GM23338 (cell line): Measurements from ENCODE around the gene APBA1. TPM values are rescaled to one million over a fixed set of nuclear protein-coding genes. Genes with fewer than 3 reads are reported as not detected.

ENCODE experiments used
- ATAC-seq: fragments of 200-7000 bp; cut with Tn5 transposase; 3 replicates; pipeline ENCODE4 v1.9.1; 2020
- DNase-seq: peaks from one replicate; pipeline ENCODE4 v3.0.0-alpha.2; 2015; ENCODE audit warnings: low spot score
- H2AFZ ChIP-seq: fragments of 200-600 bp; sonication (generic); 2 replicates; pipeline ENCODE4 v1.8.0; 2016; ENCODE audit warnings: antibody characterized with exemption, mild to moderate bottlenecking, moderate library complexity
- H3F3A ChIP-seq: fragments of 200-600 bp; sonication (generic); replicated peaks from 2 replicates; pipeline ENCODE4 v1.8.0; 2017; ENCODE audit warnings: antibody characterized with exemption, mixed run types, low read depth
- H3K27ac ChIP-seq: fragments of 200-600 bp; sonication (generic); 2 replicates; pipeline ENCODE4 v1.6.1; 2016; ENCODE audit warnings: low read depth
- H3K27me3 ChIP-seq: fragments of 200-600 bp; sonication (generic); 2 replicates; pipeline ENCODE4 v1.8.0; 2016; ENCODE audit warnings: mild to moderate bottlenecking, mixed run types, moderate library complexity; ENCODE audit not compliant: insufficient read depth
- H3K36me3 ChIP-seq: fragments of 200-600 bp; sonication (generic); 2 replicates; pipeline ENCODE4 v1.8.0; 2016; ENCODE audit warnings: mild to moderate bottlenecking; ENCODE audit not compliant: insufficient read depth
- H3K4me1 ChIP-seq: fragments of 200-600 bp; sonication (generic); 2 replicates; pipeline ENCODE4 v1.8.0; 2016; ENCODE audit warnings: mild to moderate bottlenecking, moderate library complexity; ENCODE audit not compliant: insufficient read depth
- H3K4me2 ChIP-seq: fragments of 200-600 bp; sonication (generic); 2 replicates; pipeline ENCODE4 v1.7.1; 2017; ENCODE audit warnings: mixed run types
- H3K4me3 ChIP-seq: fragments of 200-600 bp; sonication (generic); 2 replicates; pipeline ENCODE4 v1.6.1; 2016; ENCODE audit warnings: mixed run types
- H3K79me2 ChIP-seq: fragments of 200-600 bp; sonication (generic); replicated peaks from 2 replicates; pipeline ENCODE4 v1.8.0; 2017; ENCODE audit warnings: mild to moderate bottlenecking; ENCODE audit not compliant: insufficient read depth
- H3K9me2 ChIP-seq: fragments of 200-600 bp; sonication (generic); 2 replicates; pipeline ENCODE4 v1.8.0; 2017; ENCODE audit not compliant: insufficient read depth
- H4K20me1 ChIP-seq: fragments of 200-600 bp; sonication (generic); replicated peaks from 2 replicates; pipeline ENCODE4 v1.8.0; 2017; ENCODE audit warnings: mild to moderate bottlenecking; ENCODE audit not compliant: insufficient read depth
- H3K27ac Mint-ChIP-seq: 2 replicates; pipeline ENCODE4 v1.8.0; 2020; ENCODE audit warnings: inconsistent platforms, mild to moderate bottlenecking, moderate library complexity, mixed read lengths
- H3K27me3 Mint-ChIP-seq: 3 replicates; pipeline ENCODE4 v1.8.0; 2022; ENCODE audit warnings: low read depth, mild to moderate bottlenecking, moderate library complexity, mixed read lengths, inconsistent platforms; ENCODE audit not compliant: insufficient read depth, poor library complexity
- H3K36me3 Mint-ChIP-seq: 3 replicates; pipeline ENCODE4 v1.8.0; 2021; ENCODE audit warnings: low read depth, mild to moderate bottlenecking, inconsistent platforms, moderate library complexity, mixed read lengths
- H3K4me1 Mint-ChIP-seq: 3 replicates; pipeline ENCODE4 v1.8.0; 2020; ENCODE audit warnings: mild to moderate bottlenecking, inconsistent platforms, mixed read lengths
- H3K4me3 Mint-ChIP-seq: 3 replicates; pipeline ENCODE4 v1.8.0; 2021; ENCODE audit warnings: moderate library complexity, mild to moderate bottlenecking, inconsistent platforms, mixed read lengths
- H3K9me3 Mint-ChIP-seq: 3 replicates; pipeline ENCODE4 v1.8.0; 2020; ENCODE audit warnings: moderate library complexity, mild to moderate bottlenecking, inconsistent platforms, mixed read lengths
- CREB1 ChIP-seq: fragments of 250-450 bp; sonication (Bioruptor Pico); IDR thresholded peaks from 2 replicates; pipeline ENCODE4 v1.5.0; 2020; ENCODE audit warnings: low read depth, mild to moderate bottlenecking, moderate library complexity
- CTCF ChIP-seq, 2 experiments: fragments of 200-600 bp in 1 of 2; sonication (generic) in 1 of 2; conservative IDR thresholded peaks; 2 replicates each; pipeline versions ENCODE4 v1.5.1 to v1.6.1; 2016 to 2017; ENCODE audit warnings: antibody characterized with exemption in 2 of 2, low read depth in 2 of 2, mild to moderate bottlenecking in 2 of 2, moderate library complexity in 1 of 2
- EZH2 ChIP-seq: fragments of 200-600 bp; sonication (generic); IDR thresholded peaks from one replicate; pipeline ENCODE4 v1.8.0; 2017; ENCODE audit warnings: antibody characterized with exemption, mild to moderate bottlenecking, low read depth; ENCODE audit not compliant: unreplicated experiment
- ZNF114 ChIP-seq: fragments of 250-450 bp; sonication (Bioruptor Pico); IDR thresholded peaks from 2 replicates; pipeline ENCODE4 v1.5.0; 2020; ENCODE audit warnings: mild to moderate bottlenecking, moderate library complexity
- ZNF331 ChIP-seq: fragments of 250-450 bp; sonication (Bioruptor Pico); IDR thresholded peaks from 2 replicates; pipeline ENCODE4 v1.5.0; 2020; ENCODE audit warnings: low read depth, mild to moderate bottlenecking, moderate library complexity
- ZNF462 ChIP-seq: fragments of 250-450 bp; sonication (Bioruptor Pico); IDR thresholded peaks from 2 replicates; pipeline ENCODE4 v1.5.0; 2020; ENCODE audit warnings: mild to moderate bottlenecking, moderate library complexity
- polyA plus RNA-seq: library from polyadenylated mRNA; unstranded; fragments of >200 nt; fragmentation: Nextera tagmentation; extraction: Ambion mirVana; gene quantifications from 2 replicates; pipeline ENCODE4 v1.2.1, GENCODE V29; 2016
- total RNA-seq: library from RNA; depleted of rRNA; stranded (reverse); fragments of >200 nt; shearing (Covaris generic); gene quantifications from 2 replicates; pipeline ENCODE4 v1.2.3, GENCODE V29; 2014

The APBA1 gene
- total and polyA plus RNA-seq, 2 experiments from 2014 or later, result 0.26 to 1.0 TPM

- no peaks in the 10 kb centered on the region for H4K20me1 ChIP-seq
- peak overlapping the region; percentile 81 for H3K4me3 ChIP-seq
- peaks cover 25% of the 10 kb centered on the region for H3K27me3 Mint-ChIP-seq
- no peaks in the 10 kb centered on the region; the same call in 2 of the 3 replicates for H3K36me3 Mint-ChIP-seq
- H3K4me1 ChIP-seq, result peaks cover 6% of the 10 kb centered on the region
- no peak overlapping the region for H3K27ac Mint-ChIP-seq
- H3F3A ChIP-seq, result peaks cover 8% of the 10 kb centered on the region; the same call in 1 of the 2 replicates
- H3K27me3 ChIP-seq, result peaks cover 35% of the 10 kb centered on the region
- H3K36me3 ChIP-seq, result no peaks in the 10 kb centered on the region
- H3K9me3 Mint-ChIP-seq, result no peaks in the 10 kb centered on the region
- no peaks in the 10 kb centered on the region for H3K79me2 ChIP-seq
- ATAC-seq (peak; percentile 89), DNase-seq (peak; percentile 97)
- no peaks in the 10 kb centered on the region for H3K9me2 ChIP-seq
- peak overlapping the region; percentile 68 for H3K4me3 Mint-ChIP-seq
- TF ChIP-seq CREB1 (CRISPR knock-in tag), result peak; percentile 58
- no peak for TF ChIP-seq ZNF331 (CRISPR knock-in tag)
- TF ChIP-seq CTCF (conservative IDR thresholded peaks at IDR 0.05; ENCODE audit: low read depth in 2 of 2), result peak; percentile 74 to 82
- peak overlapping the region; percentile 95 for H3K4me2 ChIP-seq
- peak overlapping the region; percentile 97 for H2AFZ ChIP-seq
- peaks cover 12% of the 10 kb centered on the region; the same call in 2 of the 3 replicates for H3K4me1 Mint-ChIP-seq
- 0 out of 2 replicates have a peak overlapping the region, but pooled peaks have one; percentile 30 for H3K27ac ChIP-seq
Observed at GRCh38 chr9:69672596-69673310, 582 bp upstream of the APBA1 start.

GRCh38 chr9:69671311-69671878 is 776 bp downstream of the APBA1 start:
- H3F3A ChIP-seq, result peaks cover 8% of the 10 kb centered on the region; the same call in 1 of the 2 replicates
- H4K20me1 ChIP-seq, result no peaks in the 10 kb centered on the region
- H3K4me3 ChIP-seq, result peak overlapping the region; percentile 81
- no peak for ATAC-seq
- Mint-ChIP-seq H3K4me1 (peaks cover 12% of the 10 kb centered on the region; the same call in 2 of the 3 replicates), H3K27me3 (peaks cover 25% of the 10 kb centered on the region), H3K4me3 (peak overlapping the region; percentile 67), H3K27ac (no peak overlapping the region), H3K9me3 (no peaks in the 10 kb centered on the region), H3K36me3 (no peaks in the 10 kb centered on the region; the same call in 2 of the 3 replicates)
- H3K4me2 ChIP-seq, result peak overlapping the region; percentile 92
- H3K79me2 ChIP-seq, result no peaks in the 10 kb centered on the region
- H3K27me3 ChIP-seq, result peaks cover 35% of the 10 kb centered on the region
- peak overlapping the region; percentile 91; the same call in 1 of the 2 replicates for H2AFZ ChIP-seq
- DNase-seq, result no peak
- TF ChIP-seq EZH2, result peak; percentile 26
- no peak for TF ChIP-seq ZNF114 (CRISPR knock-in tag)
- no peak overlapping the region for H3K27ac ChIP-seq
- H3K9me2 ChIP-seq, result no peaks in the 10 kb centered on the region
- no peaks in the 10 kb centered on the region for H3K36me3 ChIP-seq
- peaks cover 9% of the 10 kb centered on the region for H3K4me1 ChIP-seq

- DNase-seq (peak; percentile 63), ATAC-seq (peak; percentile 22)
- no peaks in the 10 kb centered on the region for H3K9me3 Mint-ChIP-seq
- H3K36me3 Mint-ChIP-seq, result no peaks in the 10 kb centered on the region
- H3K27me3 Mint-ChIP-seq, result peaks cover 12% of the 10 kb centered on the region
- Histone ChIP-seq H3K4me3 (no peak overlapping the region), H3K4me2 (0 out of 2 replicates have a peak overlapping the region, but pooled peaks have one; percentile 6), H3K27ac (no peak overlapping the region), H4K20me1 (no peaks in the 10 kb centered on the region), H3K79me2 (no peaks in the 10 kb centered on the region), H3K9me2 (no peaks in the 10 kb centered on the region), H3K4me1 (peaks cover 10% of the 10 kb centered on the region; the same call in 1 of the 2 replicates), H3F3A (no peaks in the 10 kb centered on the region), H3K27me3 (peaks cover 30% of the 10 kb centered on the region), H2AFZ (no peak overlapping the region), H3K36me3 (no peaks in the 10 kb centered on the region)
- no peak overlapping the region for H3K27ac Mint-ChIP-seq
- peaks cover 7% of the 10 kb centered on the region; the same call in 2 of the 3 replicates for H3K4me1 Mint-ChIP-seq
- TF ChIP-seq ZNF114 (CRISPR knock-in tag) (no peak), ZNF462 (peak; percentile 72; the same call in 1 of the 2 replicates)
- H3K4me3 Mint-ChIP-seq, result no peak overlapping the region
Observed at GRCh38 chr9:69667306-69667705, 4.9 kb downstream of the APBA1 start.
